ENCODE data around the gene PPP1R1C.
"Not testable (repeated sequence)": the region's sequence is repeated elsewhere in the genome, so short reads cannot be mapped to it uniquely, and the experiment has no call there.

Gene PPP1R1C

GRCh38 chr2:182014284-182014683 lies 28.6 kb downstream of the PPP1R1C start:
- in situ Hi-C loops (cut with MboI; ENCODE audit: low sequenced_read_pairs): no loop called here
- Histone ChIP-seq H3K27me3 (ENCODE audit: low read depth) (no peaks in the 10 kb centered on the region), H3K36me3 (replicated peaks) (no peaks in the 10 kb centered on the region), H3K9me3 (no peaks in the 10 kb centered on the region), H3K4me3 (no peak overlapping the region), H3K4me1 (no peaks in the 10 kb centered on the region)
- no peak for DNase-seq (ENCODE audit: low spot score in 2 of 2)

- no peak for DNase-seq (ENCODE audit: low spot score in 2 of 2)
- Histone ChIP-seq H3K36me3 (replicated peaks) (no peaks in the 10 kb centered on the region), H3K27me3 (ENCODE audit: low read depth) (no peaks in the 10 kb centered on the region), H3K9me3 (no peaks in the 10 kb centered on the region), H3K4me3 (no peak overlapping the region), H3K4me1 (no peaks in the 10 kb centered on the region)
- in situ Hi-C loops (cut with MboI; ENCODE audit: low sequenced_read_pairs): no loop called here
These were observed 29.9 kb downstream of the PPP1R1C start for GRCh38 chr2:182015334-182016109.

- H3K9me3 ChIP-seq: peaks cover under 1% of the 10 kb centered on the region; the same call in 1 of the 2 replicates
- in situ Hi-C loops (cut with MboI; ENCODE audit: low sequenced_read_pairs): no loop called here
- H3K36me3 ChIP-seq (replicated peaks): no peaks in the 10 kb centered on the region
- no peak overlapping the region for H3K4me3 ChIP-seq
- no peaks in the 10 kb centered on the region for H3K4me1 ChIP-seq
- no peaks in the 10 kb centered on the region for H3K27me3 ChIP-seq (ENCODE audit: low read depth)
- no peak for DNase-seq (ENCODE audit: low spot score in 2 of 2)
These were observed 32.6 kb downstream of the PPP1R1C start for GRCh38 chr2:182018218-182018617.

DNA sequence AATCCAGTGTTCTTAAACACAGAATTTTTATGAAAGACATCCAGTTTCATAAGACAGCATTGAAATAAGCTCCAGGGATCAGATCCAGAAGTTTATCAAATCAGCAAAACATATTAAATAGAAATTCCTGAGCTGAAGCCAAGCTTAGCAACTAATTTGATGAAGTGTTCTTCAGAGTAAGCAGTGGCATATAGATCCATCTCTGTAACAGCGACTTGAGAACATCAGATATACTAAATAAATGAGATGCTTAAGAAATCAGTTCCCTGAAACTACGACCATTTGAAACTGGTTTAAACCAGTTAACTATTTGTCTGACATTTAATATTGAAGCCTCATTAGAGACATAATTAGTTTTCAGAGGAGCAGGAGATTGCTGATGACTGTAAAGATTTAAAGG lies 34.1 kb downstream of the PPP1R1C start:
- Histone ChIP-seq H3K4me3 (no peak overlapping the region), H3K9me3 (peaks cover 4% of the 10 kb centered on the region; the same call in 1 of the 2 replicates), H3K27me3 (ENCODE audit: low read depth) (no peaks in the 10 kb centered on the region), H3K4me1 (no peaks in the 10 kb centered on the region), H3K36me3 (replicated peaks) (no peaks in the 10 kb centered on the region)
- in situ Hi-C loops (cut with MboI; ENCODE audit: low sequenced_read_pairs): no loop called here
- no peak for DNase-seq (ENCODE audit: low spot score in 2 of 2)

- no peak for DNase-seq (ENCODE audit: low spot score in 2 of 2)
- H3K36me3 ChIP-seq (replicated peaks): no peaks in the 10 kb centered on the region
- H3K4me1 ChIP-seq: no peaks in the 10 kb centered on the region
- H3K27me3 ChIP-seq (ENCODE audit: low read depth): no peaks in the 10 kb centered on the region
- H3K9me3 ChIP-seq: peaks cover 4% of the 10 kb centered on the region; the same call in 1 of the 2 replicates
- in situ Hi-C loops (cut with MboI; ENCODE audit: low sequenced_read_pairs): no loop called here
- H3K4me3 ChIP-seq: no peak overlapping the region
These were observed 34.8 kb downstream of the PPP1R1C start for GRCh38 chr2:182020286-182021070.

- in situ Hi-C loops (cut with MboI; ENCODE audit: low sequenced_read_pairs): no loop called here
- no peak overlapping the region for H3K4me3 ChIP-seq
- H3K4me1 ChIP-seq: no peaks in the 10 kb centered on the region
- H3K36me3 ChIP-seq (replicated peaks): no peaks in the 10 kb centered on the region
- peaks cover 4% of the 10 kb centered on the region; the same call in 1 of the 2 replicates for H3K9me3 ChIP-seq
- no peaks in the 10 kb centered on the region for H3K27me3 ChIP-seq (ENCODE audit: low read depth)
- DNase-seq (ENCODE audit: low spot score in 2 of 2): no peak
These were observed 37.6 kb downstream of the PPP1R1C start for GRCh38 chr2:182023235-182023634.

DNA sequence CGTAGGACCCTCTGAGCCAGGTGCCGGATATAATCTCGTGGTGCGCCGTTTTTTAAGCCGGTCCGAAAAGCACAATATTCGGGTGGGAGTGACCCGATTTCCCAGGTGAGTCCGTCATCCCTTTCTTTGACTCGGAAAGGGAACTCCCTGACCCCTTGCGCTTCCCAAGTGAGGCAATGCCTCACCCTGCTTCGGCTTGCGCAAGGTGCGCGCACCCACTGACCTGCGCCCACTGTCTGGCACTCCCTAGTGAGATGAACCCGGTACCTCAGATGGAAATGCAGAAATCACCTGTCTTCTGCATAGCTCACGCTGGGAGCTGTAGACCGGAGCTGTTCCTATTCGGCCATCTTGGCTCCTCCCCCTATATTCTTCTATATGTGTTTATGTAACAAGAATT lies 45.2 kb downstream of the PPP1R1C start:
- H3K9me3 ChIP-seq; H3K27me3 ChIP-seq (ENCODE audit: low read depth); DNase-seq (ENCODE audit: low spot score in 2 of 2); H3K4me1 ChIP-seq; H3K36me3 ChIP-seq (replicated peaks); in situ Hi-C loops (cut with MboI; ENCODE audit: low sequenced_read_pairs): not testable (repeated sequence)
- H3K4me3 ChIP-seq: peak overlapping the region; percentile 16

- in situ Hi-C loops (cut with MboI; ENCODE audit: low sequenced_read_pairs): no loop called here
- Histone ChIP-seq H3K4me1 (peaks cover 3% of the 10 kb centered on the region; the same call in 1 of the 2 replicates), H3K9me3 (no peaks in the 10 kb centered on the region), H3K36me3 (replicated peaks) (no peaks in the 10 kb centered on the region), H3K4me3 (no peak overlapping the region), H3K27me3 (ENCODE audit: low read depth) (no peaks in the 10 kb centered on the region)
- no peak for DNase-seq (ENCODE audit: low spot score in 2 of 2)
These were observed 46.3 kb downstream of the PPP1R1C start for GRCh38 chr2:182031956-182032355.

GRCh38 chr2:182033449-182033848 lies 47.8 kb downstream of the PPP1R1C start:
- H3K4me3 ChIP-seq: no peak overlapping the region
- no peak for DNase-seq (ENCODE audit: low spot score in 2 of 2)
- in situ Hi-C loops (cut with MboI; ENCODE audit: low sequenced_read_pairs): no loop called here
- no peaks in the 10 kb centered on the region for H3K9me3 ChIP-seq
- no peaks in the 10 kb centered on the region for H3K27me3 ChIP-seq (ENCODE audit: low read depth)
- peaks cover 4% of the 10 kb centered on the region for H3K4me1 ChIP-seq
- no peaks in the 10 kb centered on the region for H3K36me3 ChIP-seq (replicated peaks)

- in situ Hi-C loops (cut with MboI; ENCODE audit: low sequenced_read_pairs): no loop called here
- Histone ChIP-seq H3K27me3 (ENCODE audit: low read depth) (no peaks in the 10 kb centered on the region), H3K9me3 (no peaks in the 10 kb centered on the region), H3K36me3 (replicated peaks) (no peaks in the 10 kb centered on the region), H3K4me1 (peaks cover 9% of the 10 kb centered on the region; the same call in 1 of the 2 replicates), H3K4me3 (no peak overlapping the region)
- peak in 1 of 2 experiments; percentile 72 for DNase-seq (ENCODE audit: low spot score in 2 of 2)
These were observed 52.9 kb downstream of the PPP1R1C start for GRCh38 chr2:182038576-182038975.

- Histone ChIP-seq H3K4me3 (no peak overlapping the region), H3K27me3 (ENCODE audit: low read depth) (no peaks in the 10 kb centered on the region), H3K9me3 (no peaks in the 10 kb centered on the region), H3K36me3 (replicated peaks) (no peaks in the 10 kb centered on the region), H3K4me1 (peaks cover 9% of the 10 kb centered on the region; the same call in 1 of the 2 replicates)
- in situ Hi-C loops (cut with MboI; ENCODE audit: low sequenced_read_pairs): no loop called here
- no peak for DNase-seq (ENCODE audit: low spot score in 2 of 2)
These were observed 57.4 kb downstream of the PPP1R1C start for GRCh38 chr2:182043021-182043420.

- H3K36me3 ChIP-seq (replicated peaks): no peaks in the 10 kb centered on the region
- no peaks in the 10 kb centered on the region for H3K27me3 ChIP-seq (ENCODE audit: low read depth)
- no peak for DNase-seq (ENCODE audit: low spot score in 2 of 2)
- H3K4me1 ChIP-seq: peaks cover 4% of the 10 kb centered on the region; the same call in 1 of the 2 replicates
- H3K9me3 ChIP-seq: no peaks in the 10 kb centered on the region
- in situ Hi-C loops (cut with MboI; ENCODE audit: low sequenced_read_pairs): no loop called here
- no peak overlapping the region for H3K4me3 ChIP-seq
These were observed 58.2 kb downstream of the PPP1R1C start for GRCh38 chr2:182043861-182044260.

- DNase-seq (ENCODE audit: low spot score in 2 of 2): no peak
- in situ Hi-C loops (cut with MboI; ENCODE audit: low sequenced_read_pairs): no loop called here
- no peaks in the 10 kb centered on the region for H3K36me3 ChIP-seq (replicated peaks)
These were observed 61.9 kb downstream of the PPP1R1C start for GRCh38 chr2:182047544-182047943.

GRCh38 chr2:182048088-182048487 lies 62.4 kb downstream of the PPP1R1C start:
- Histone ChIP-seq H3K4me3 (no peak overlapping the region), H3K9me3 (no peaks in the 10 kb centered on the region), H3K27me3 (ENCODE audit: low read depth) (no peaks in the 10 kb centered on the region), H3K36me3 (replicated peaks) (no peaks in the 10 kb centered on the region), H3K4me1 (no peaks in the 10 kb centered on the region)
- no peak for DNase-seq (ENCODE audit: low spot score in 2 of 2)
- in situ Hi-C loops (cut with MboI; ENCODE audit: low sequenced_read_pairs): no loop called here

More at GRCh38 chr2:182047544-182047943, 61.9 kb downstream of the PPP1R1C start:
- Histone ChIP-seq H3K4me1 (no peaks in the 10 kb centered on the region), H3K4me3 (no peak overlapping the region), H3K9me3 (no peaks in the 10 kb centered on the region), H3K27me3 (ENCODE audit: low read depth) (no peaks in the 10 kb centered on the region)

All from HAP-1 (cell line).